Measurements from ENCODE around the gene CCDC183. TPM values are rescaled to one million over a fixed set of nuclear protein-coding genes. Genes with fewer than 3 reads are reported as not detected.
"Not testable (repeated sequence)": the region's sequence is repeated elsewhere in the genome, so short reads cannot be mapped to it uniquely, and the experiment has no call there.

CCDC183 gene
- total RNA-seq, 2 experiments from 2014 or later: 0.47 to 0.55 TPM

DNA sequence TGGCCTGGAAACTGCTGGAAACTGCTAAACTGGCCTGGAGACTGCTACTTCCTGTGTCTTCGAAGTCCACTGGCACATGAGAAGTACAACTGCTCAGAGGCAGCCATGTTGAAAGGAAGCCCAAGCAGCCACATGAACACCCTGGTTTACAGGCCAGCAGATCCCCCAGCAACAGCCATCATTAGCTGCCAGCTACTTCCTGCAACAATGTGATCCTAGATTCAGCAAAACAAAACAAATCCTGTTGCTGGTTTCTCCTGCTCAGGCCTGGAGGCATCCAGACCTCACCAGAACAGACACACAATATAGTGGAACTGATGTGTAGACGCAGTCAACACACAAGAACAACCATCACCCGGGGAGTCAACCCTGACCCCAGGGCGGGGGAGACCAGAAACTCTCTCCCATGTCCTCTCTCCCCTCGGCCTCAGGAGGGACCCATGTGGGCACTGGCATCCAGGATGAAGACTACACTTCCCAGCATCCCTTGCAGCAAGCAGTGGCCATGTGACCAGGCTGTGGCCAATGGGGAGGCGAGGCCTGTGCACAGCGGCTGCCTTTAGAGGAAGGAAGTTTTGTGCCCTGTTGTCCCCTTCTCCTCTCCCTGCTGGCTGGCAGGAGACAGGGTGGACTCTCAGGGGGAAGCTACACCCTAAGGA, 22.6 kb upstream of the CCDC183 start:
- peak; percentile 58 for DNase-seq
- peak; percentile 75 for ATAC-seq
- no peak overlapping the region for H3K4me3 Mint-ChIP-seq
- H3K27me3 Mint-ChIP-seq: peaks cover 3% of the 10 kb centered on the region
- intact Hi-C loops (cut with DNase I, micrococcal nuclease): no loop called here
- H3K36me3 Mint-ChIP-seq (ENCODE audit: low read depth): no peaks in the 10 kb centered on the region
- H3K27ac Mint-ChIP-seq: no peak overlapping the region
- H3K9me3 Mint-ChIP-seq (ENCODE audit: low read depth): peaks cover 8% of the 10 kb centered on the region
- ChIA-PET POLR2A (interaction anchor here (0.7 kb wide), 1 partner anchor 282 kb away, joined by 3 read pairs; no protein-coding TSS in a partner anchor), CTCF (no interaction called here)
- H3K4me1 Mint-ChIP-seq: peaks cover 2% of the 10 kb centered on the region

DNA sequence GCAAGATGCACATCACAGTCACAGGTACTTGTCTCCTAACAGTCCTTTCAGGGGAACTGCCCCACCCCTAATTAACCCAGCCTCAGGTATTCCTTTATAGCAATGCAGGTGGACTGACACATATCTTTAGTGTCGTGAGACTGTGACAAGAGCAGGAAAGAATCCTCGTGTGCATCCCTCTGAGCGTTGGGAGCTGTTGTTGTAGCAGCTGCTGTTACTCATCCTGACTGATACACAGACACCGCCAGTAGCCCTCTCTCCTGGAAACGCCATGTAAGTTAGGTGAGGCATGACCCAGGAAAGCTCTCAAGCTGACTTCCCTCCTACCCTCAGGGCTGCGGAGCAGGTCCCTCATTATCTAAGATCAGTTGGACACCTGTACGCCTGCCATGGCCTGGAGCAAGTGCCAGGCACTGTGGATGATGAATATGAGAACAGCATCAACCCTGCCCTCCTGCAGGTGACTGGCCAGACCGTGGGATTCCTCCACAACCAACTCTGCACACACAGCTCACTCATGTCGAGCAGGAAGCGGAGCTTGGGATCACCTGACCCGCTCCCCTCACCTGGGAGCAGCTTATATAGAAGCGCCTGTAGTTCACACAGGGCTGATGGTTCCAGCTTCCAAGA, 21.6 kb upstream of the CCDC183 start:
- H3K9me3 Mint-ChIP-seq (ENCODE audit: low read depth): peaks cover 8% of the 10 kb centered on the region
- no peak overlapping the region for H3K4me3 Mint-ChIP-seq
- ATAC-seq (no peak), DNase-seq (no peak)
- H3K4me1 Mint-ChIP-seq: peaks cover 2% of the 10 kb centered on the region
- ChIA-PET CTCF (no interaction called here), POLR2A (no interaction called here)
- intact Hi-C loops (cut with DNase I, micrococcal nuclease): no loop called here
- peaks cover 10% of the 10 kb centered on the region for H3K27me3 Mint-ChIP-seq
- H3K27ac Mint-ChIP-seq: no peak overlapping the region
- H3K36me3 Mint-ChIP-seq (ENCODE audit: low read depth): no peaks in the 10 kb centered on the region

DNA sequence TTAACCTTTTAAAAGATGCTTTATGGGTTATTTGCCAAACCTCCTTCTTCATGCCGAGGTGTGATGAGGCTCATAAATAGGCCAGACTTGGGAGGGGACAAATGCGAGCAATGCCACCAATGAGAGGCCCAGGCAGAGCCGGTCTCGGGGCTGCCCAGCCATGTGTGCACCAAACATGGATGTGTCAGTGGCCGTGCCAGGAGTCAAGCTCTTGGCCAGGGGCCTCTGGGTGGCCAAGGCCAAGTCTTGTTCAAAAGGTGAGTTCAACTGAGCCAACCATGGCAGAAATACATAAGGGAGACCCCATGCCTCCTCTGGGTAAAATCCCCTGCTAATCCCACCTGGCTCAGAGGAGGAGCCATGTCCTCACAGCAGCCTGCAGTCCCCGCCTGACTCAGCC, 20.9 kb upstream of the CCDC183 start:
- peaks cover 8% of the 10 kb centered on the region for H3K9me3 Mint-ChIP-seq (ENCODE audit: low read depth)
- ATAC-seq (no peak), DNase-seq (no peak)
- intact Hi-C loops (cut with DNase I, micrococcal nuclease): no loop called here
- no peaks in the 10 kb centered on the region for H3K36me3 Mint-ChIP-seq (ENCODE audit: low read depth)
- H3K4me3 Mint-ChIP-seq: no peak overlapping the region
- ChIA-PET POLR2A (no interaction called here), CTCF (no interaction called here)
- H3K27ac Mint-ChIP-seq: no peak overlapping the region
- H3K27me3 Mint-ChIP-seq: peaks cover 10% of the 10 kb centered on the region
- H3K4me1 Mint-ChIP-seq: no peaks in the 10 kb centered on the region

DNA sequence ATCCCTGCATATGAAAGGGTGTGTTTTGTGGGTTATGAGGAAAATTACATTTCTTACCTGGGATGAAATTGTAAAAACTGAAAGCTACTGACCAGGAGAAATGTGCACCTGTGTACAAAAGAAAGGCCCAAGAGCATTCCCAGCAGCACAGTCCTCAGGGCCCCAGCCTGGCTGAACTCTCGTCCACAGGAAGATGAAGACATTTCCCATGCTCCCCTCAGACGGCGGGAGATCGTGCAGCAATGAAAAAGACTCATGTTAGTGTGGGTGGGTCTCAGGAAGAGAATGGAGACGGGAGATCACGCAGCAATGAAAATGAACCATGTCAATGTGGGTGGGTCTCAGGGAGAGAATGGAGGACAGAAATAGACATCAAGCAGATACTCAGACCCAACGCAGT, 19.2 kb upstream of the CCDC183 start:
- H3K4me3 Mint-ChIP-seq: no peak overlapping the region
- DNase-seq: no peak
- H3K9me3 Mint-ChIP-seq (ENCODE audit: low read depth): peaks cover 8% of the 10 kb centered on the region
- H3K4me1 Mint-ChIP-seq: no peaks in the 10 kb centered on the region
- ChIA-PET CTCF (interaction anchor here (1.0 to 2.9 kb wide), 7 partner anchors 9 to 258 kb away, joined by 4 to 19 read pairs (median 10); partner anchors contain the start of gene LCN8), POLR2A (no interaction called here)
- H3K27ac Mint-ChIP-seq: peak overlapping the region; percentile 4
- no peak for ATAC-seq
- intact Hi-C loops (cut with DNase I, micrococcal nuclease): no loop called here
- H3K27me3 Mint-ChIP-seq: peaks cover 10% of the 10 kb centered on the region
- H3K36me3 Mint-ChIP-seq (ENCODE audit: low read depth): no peaks in the 10 kb centered on the region

DNA sequence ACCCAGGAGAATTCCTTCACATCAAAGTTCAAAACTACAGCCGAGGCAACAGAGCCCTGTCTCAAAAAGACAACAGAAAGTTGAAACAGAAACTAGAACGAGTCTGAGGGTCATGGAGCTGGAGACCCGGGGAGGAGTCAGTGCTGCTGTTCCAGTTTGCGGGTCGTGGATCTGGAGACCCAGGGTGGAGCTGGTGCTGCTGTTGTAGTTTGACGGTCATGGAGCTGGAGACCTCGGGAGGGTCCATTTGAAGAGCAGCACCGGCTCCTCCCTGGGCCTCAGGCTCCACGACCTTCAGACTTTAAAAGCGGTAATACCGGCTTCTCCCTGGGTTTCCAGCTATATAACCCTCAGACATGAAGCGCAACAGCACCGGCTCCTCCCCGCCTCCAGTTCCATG, 18.8 kb upstream of the CCDC183 start:
- Mint-ChIP-seq H3K36me3 (ENCODE audit: low read depth) (no peaks in the 10 kb centered on the region), H3K27ac (peak overlapping the region; percentile 4), H3K4me1 (no peaks in the 10 kb centered on the region), H3K27me3 (peaks cover 10% of the 10 kb centered on the region), H3K4me3 (no peak overlapping the region), H3K9me3 (ENCODE audit: low read depth) (peaks cover 8% of the 10 kb centered on the region)
- no peak for ATAC-seq
- POLR2A ChIA-PET: no interaction called here
- DNase-seq: no peak
- CTCF ChIA-PET: interaction anchor here (0.6 to 2.9 kb wide), 9 partner anchors 9 to 283 kb away, joined by 3 to 19 read pairs (median 8); partner anchors contain the start of gene LCN8
- intact Hi-C loops (cut with DNase I, micrococcal nuclease): no loop called here

DNA sequence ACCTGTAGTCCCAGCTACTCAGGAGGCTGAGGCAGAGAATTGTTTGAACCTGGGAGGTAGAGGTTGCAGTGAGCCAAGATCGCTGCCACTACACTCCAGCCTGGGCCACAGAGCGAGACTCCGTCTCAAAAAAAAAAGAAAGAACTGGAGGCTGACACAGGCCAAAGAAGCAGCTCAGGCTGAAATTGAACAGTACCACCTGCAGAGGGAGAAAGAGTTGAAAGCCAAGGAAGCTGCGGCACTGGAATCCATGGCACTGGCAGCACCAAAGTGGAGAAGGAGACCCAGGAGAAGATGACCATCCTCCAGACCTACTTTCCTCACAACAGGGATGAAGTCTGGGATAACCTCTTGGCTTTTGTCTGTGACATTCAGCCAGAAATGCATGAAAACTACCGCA, 16.3 kb upstream of the CCDC183 start:
- intact Hi-C loops (cut with DNase I, micrococcal nuclease): loop anchor here in 1 of 2 experiments (10.0 kb wide), 2 partner anchors 285 to 445 kb away; partner anchors contain the start of genes CYSRT1, RNF208 and RNF224
- DNase-seq: no peak
- Mint-ChIP-seq H3K27ac (no peak overlapping the region), H3K9me3 (ENCODE audit: low read depth) (no peaks in the 10 kb centered on the region), H3K4me3 (no peak overlapping the region), H3K36me3 (ENCODE audit: low read depth) (no peaks in the 10 kb centered on the region), H3K27me3 (peaks cover 10% of the 10 kb centered on the region), H3K4me1 (no peaks in the 10 kb centered on the region)
- CTCF ChIA-PET: interaction anchor here (0.6 to 1.0 kb wide), 2 partner anchors 14 to 22 kb away, joined by 3 to 4 read pairs; partner anchors contain the start of gene LCN8
- no peak for ATAC-seq
- POLR2A ChIA-PET: no interaction called here

DNA sequence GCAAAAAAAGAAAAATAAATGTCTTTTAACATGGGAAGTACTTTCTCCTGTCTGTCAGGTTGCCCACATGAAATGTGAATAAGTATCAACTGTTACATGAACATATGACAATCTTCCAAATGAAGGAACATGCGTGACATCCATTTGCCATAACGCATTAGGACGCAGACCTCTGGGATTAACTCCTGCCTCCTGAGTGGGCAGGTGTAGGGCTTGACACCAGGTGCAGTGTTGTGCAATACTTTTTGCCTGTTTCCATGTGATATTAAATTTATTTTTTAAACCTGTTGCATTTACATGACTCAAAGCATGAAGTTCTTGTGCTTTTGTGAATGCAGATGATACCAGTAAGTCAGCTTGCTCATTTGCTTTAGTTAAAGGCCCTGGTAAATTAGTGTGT, 13.7 kb upstream of the CCDC183 start:
- Mint-ChIP-seq H3K9me3 (ENCODE audit: low read depth) (no peaks in the 10 kb centered on the region), H3K27ac (no peak overlapping the region), H3K4me3 (no peak overlapping the region), H3K4me1 (no peaks in the 10 kb centered on the region), H3K27me3 (peaks cover 7% of the 10 kb centered on the region), H3K36me3 (ENCODE audit: low read depth) (no peaks in the 10 kb centered on the region)
- intact Hi-C loops (cut with DNase I, micrococcal nuclease): loop anchor here in 1 of 2 experiments (10.0 kb wide), 2 partner anchors 282 to 442 kb away; partner anchors contain the start of genes CYSRT1, RNF208 and RNF224
- ChIA-PET POLR2A (no interaction called here), CTCF (no interaction called here)
- DNase-seq: no peak
- no peak for ATAC-seq

DNA sequence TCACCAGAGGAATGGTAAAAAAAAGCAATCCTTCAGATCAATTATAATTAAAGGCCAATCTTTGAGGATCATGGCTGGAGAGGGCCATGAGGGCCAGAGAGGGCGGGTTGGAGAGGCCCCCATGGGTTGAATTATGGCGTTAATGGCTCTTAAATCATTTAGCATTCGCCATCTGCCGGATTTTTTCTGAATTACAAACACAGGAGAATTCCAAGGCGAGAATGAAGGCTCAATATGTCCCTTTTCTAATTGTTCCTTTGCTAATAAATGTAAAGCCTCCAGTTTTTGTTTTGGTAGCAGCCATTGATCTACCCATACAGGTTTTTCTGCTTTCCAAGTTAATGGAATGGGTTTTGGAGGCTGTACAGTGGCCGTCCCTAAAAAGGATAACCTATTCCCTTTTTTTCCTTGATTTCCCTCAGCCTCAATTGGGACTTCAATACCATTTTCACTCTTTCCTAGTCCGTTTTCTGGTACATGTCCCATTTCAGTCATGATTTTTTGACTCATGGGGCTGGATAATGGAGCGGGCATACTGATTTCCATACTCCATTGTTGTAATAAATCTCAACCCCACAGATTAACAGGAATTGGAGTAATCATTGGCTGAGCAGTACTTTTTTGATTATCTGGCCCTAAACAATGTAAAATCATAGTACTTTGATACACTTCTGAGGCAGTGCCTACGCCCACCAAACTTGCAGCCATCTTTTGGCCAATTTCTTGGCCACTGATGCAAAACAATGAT, 11.7 kb upstream of the CCDC183 start:
- ATAC-seq (no peak), DNase-seq (no peak)
- no peaks in the 10 kb centered on the region for H3K36me3 Mint-ChIP-seq (ENCODE audit: low read depth)
- intact Hi-C loops (cut with DNase I, micrococcal nuclease): loop anchor here (1.0 to 10.0 kb wide), 4 partner anchors 14 to 440 kb away; partner anchors contain the start of genes CYSRT1 (in 1 of the 2), RNF208 (in 1 of the 2) and RNF224 (in 1 of the 2)
- ChIA-PET POLR2A (no interaction called here), CTCF (interaction anchor here (0.9 kb wide), 1 partner anchor 13 kb away, joined by 3 read pairs; no protein-coding TSS in a partner anchor)
- H3K27ac Mint-ChIP-seq: no peak overlapping the region
- H3K4me1 Mint-ChIP-seq: peaks cover 9% of the 10 kb centered on the region
- H3K4me3 Mint-ChIP-seq: no peak overlapping the region
- H3K9me3 Mint-ChIP-seq (ENCODE audit: low read depth): no peaks in the 10 kb centered on the region
- peaks cover under 1% of the 10 kb centered on the region for H3K27me3 Mint-ChIP-seq

DNA sequence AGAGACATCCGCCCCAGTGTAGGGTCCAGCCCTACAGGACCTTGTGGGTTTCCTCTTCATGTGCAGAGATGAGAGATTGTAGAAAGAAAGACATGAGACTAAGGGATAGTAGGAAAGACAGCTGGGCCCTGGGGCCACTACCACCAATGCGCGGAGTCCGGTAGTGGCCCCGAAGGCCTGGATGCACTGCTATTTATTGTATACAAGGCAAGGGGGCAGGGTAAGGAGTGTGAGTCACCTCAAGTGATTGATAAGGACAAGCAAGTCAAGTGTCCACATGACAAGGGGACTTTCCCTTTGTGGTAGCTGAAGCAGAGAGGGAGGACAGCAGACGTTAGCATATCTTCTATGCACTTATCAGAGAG, 11.2 kb upstream of the CCDC183 start:
- intact Hi-C loops (cut with DNase I, micrococcal nuclease): loop anchor here (1.0 to 10.0 kb wide), 4 partner anchors 15 to 440 kb away; partner anchors contain the start of genes CYSRT1 (in 1 of the 2), RNF208 (in 1 of the 2) and RNF224 (in 1 of the 2)
- ChIA-PET CTCF (interaction anchor here (0.9 to 1.1 kb wide), 2 partner anchors 56 to 136 kb away, joined by 3 to 4 read pairs; no protein-coding TSS in a partner anchor), POLR2A (no interaction called here)
- ATAC-seq (no peak), DNase-seq (no peak)
- Mint-ChIP-seq H3K27me3 (no peaks in the 10 kb centered on the region), H3K9me3 (ENCODE audit: low read depth) (no peaks in the 10 kb centered on the region), H3K36me3 (ENCODE audit: low read depth) (no peaks in the 10 kb centered on the region), H3K4me3 (no peak overlapping the region), H3K4me1 (peaks cover 9% of the 10 kb centered on the region), H3K27ac (no peak overlapping the region)

DNA sequence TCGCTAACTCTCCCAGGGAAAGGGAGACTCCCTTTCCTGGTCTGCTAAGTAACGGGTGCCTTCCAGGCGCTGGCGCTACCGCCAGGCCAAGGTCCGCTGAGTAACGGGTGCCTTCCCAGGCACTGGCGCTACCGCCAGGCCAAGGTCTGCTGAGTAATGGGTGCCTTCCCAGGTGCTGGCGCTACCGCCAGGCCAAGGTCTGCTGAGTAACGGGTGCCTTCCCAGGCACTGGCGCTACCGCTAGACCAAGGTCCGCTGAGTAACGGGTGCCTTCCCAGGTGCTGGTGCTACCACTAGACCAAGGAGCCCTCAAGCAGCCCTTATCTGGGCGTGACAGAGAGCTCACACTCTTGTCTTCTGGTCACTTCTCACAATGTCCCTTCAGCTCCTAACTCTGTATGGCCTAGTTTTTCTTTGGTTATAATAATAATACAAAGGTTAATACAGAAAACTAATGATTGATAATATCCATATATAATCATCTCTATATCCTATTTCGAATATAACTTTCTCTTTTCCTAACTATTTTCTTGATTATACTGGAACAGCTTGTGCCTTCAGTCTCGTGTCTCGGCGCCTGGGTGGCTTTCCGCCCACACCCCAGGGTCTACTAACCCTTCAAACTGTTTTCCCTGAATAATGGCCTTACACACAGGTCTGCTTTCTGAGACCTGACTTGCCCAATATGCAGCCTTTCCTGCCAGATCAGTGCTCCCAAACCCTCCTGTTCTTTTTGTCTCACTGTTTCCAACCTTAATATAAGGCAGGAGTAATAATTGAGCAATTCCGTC, 10.4 kb upstream of the CCDC183 start:
- H3K4me1 Mint-ChIP-seq: peaks cover 13% of the 10 kb centered on the region
- H3K4me3 Mint-ChIP-seq; H3K27me3 Mint-ChIP-seq; H3K9me3 Mint-ChIP-seq (ENCODE audit: low read depth); H3K36me3 Mint-ChIP-seq (ENCODE audit: low read depth); DNase-seq; H3K27ac Mint-ChIP-seq; ATAC-seq: not testable (repeated sequence)
- POLR2A ChIA-PET: interaction anchor here (0.7 kb wide), 1 partner anchor 101 kb away, joined by 3 read pairs; no protein-coding TSS in a partner anchor
- CTCF ChIA-PET: interaction anchor here (0.6 to 2.5 kb wide), 6 partner anchors 8 to 149 kb away, joined by 3 to 17 read pairs (median 3); no protein-coding TSS in a partner anchor
- intact Hi-C loops (cut with DNase I, micrococcal nuclease): loop anchor here in 1 of 2 experiments (10.0 kb wide), 2 partner anchors 279 to 439 kb away; partner anchors contain the start of genes CYSRT1, RNF208 and RNF224

Measured in activated CD4-positive, alpha-beta T cell treated with anti-CD3 and anti-CD28 coated beads for 36 hours (primary cell).